GM10266 (cell line): Measurements from ENCODE around the gene MYL6.

Experiments used
- DNase-seq: peaks from one replicate; pipeline ENCODE4 v3.0.0; 2012; ENCODE audit errors: extremely low spot score
- CTCF ChIP-seq: IDR thresholded peaks from 2 replicates; pipeline ENCODE4 v1.5.1; 2012; ENCODE audit warnings: mild to moderate bottlenecking, low read depth; ENCODE audit not compliant: control insufficient read depth, insufficient read depth; ENCODE audit errors: missing control alignments

MYL6 gene

GRCh38 chr12:56160193-56160763 lies 2.1 kb downstream of the MYL6 start:
- TF ChIP-seq CTCF = no peak

GRCh38 chr12:56160894-56161689 lies 2.9 kb downstream of the MYL6 start:
- DNase-seq = no peak
- no peak for TF ChIP-seq CTCF

More at GRCh38 chr12:56160193-56160763, 2.1 kb downstream of the MYL6 start:
- DNase-seq = no peak

GRCh38 chr12:56161690-56162351 lies 3.7 kb downstream of the MYL6 start:
- TF ChIP-seq CTCF = no peak
- DNase-seq = no peak

- no peak for DNase-seq
- no peak for TF ChIP-seq CTCF
Measured at GRCh38 chr12:56162468-56163290, 4.5 kb downstream of the MYL6 start.

- TF ChIP-seq CTCF = no peak
- DNase-seq = no peak
Measured at GRCh38 chr12:56163533-56164344, 5.6 kb downstream of the MYL6 start.

- TF ChIP-seq CTCF = no peak
- no peak for DNase-seq
Measured at GRCh38 chr12:56164345-56164729, 6.2 kb downstream of the MYL6 start.
